ENCODE results near the gene VARS1.
A peak's percentile ranks its signal among the peaks of the same experiment; 100 is the strongest.
"Not testable (repeated sequence)": the region's sequence is repeated elsewhere in the genome, so short reads cannot be mapped to it uniquely, and the experiment has no call there.

Gene VARS1

DNA sequence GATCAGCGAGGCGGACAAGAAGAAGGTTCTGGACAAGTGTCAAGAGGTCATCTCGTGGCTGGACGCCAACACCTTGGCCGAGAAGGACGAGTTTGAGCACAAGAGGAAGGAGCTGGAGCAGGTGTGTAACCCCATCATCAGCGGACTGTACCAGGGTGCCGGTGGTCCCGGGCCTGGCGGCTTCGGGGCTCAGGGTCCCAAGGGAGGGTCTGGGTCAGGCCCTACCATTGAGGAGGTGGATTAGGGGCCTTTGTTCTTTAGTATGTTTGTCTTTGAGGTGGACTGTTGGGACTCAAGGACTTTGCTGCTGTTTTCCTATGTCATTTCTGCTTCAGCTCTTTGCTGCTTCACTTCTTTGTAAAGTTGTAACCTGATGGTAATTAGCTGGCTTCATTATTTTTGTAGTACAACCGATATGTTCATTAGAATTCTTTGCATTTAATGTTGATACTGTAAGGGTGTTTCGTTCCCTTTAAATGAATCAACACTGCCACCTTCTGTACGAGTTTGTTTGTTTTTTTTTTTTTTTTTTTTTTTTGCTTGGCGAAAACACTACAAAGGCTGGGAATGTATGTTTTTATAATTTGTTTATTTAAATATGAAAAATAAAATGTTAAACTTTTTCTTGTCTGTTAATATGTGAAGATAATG is 34.2 kb upstream of the VARS1 start:
- H3K4me3 ChIP-seq (ENCODE audit: low read depth, low read length), result peak overlapping the region; percentile 83
- no peak for DNase-seq (ENCODE audit: low read depth)
- TF ChIP-seq, protein P1, sequence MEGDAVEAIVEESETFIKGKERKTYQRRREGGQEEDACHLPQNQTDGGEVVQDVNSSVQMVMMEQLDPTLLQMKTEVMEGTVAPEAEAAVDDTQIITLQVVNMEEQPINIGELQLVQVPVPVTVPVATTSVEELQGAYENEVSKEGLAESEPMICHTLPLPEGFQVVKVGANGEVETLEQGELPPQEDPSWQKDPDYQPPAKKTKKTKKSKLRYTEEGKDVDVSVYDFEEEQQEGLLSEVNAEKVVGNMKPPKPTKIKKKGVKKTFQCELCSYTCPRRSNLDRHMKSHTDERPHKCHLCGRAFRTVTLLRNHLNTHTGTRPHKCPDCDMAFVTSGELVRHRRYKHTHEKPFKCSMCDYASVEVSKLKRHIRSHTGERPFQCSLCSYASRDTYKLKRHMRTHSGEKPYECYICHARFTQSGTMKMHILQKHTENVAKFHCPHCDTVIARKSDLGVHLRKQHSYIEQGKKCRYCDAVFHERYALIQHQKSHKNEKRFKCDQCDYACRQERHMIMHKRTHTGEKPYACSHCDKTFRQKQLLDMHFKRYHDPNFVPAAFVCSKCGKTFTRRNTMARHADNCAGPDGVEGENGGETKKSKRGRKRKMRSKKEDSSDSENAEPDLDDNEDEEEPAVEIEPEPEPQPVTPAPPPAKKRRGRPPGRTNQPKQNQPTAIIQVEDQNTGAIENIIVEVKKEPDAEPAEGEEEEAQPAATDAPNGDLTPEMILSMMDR (IDR thresholded peaks at IDR 0.05; ENCODE audit: control insufficient read depth, extremely low read depth, insufficient read depth), result peak; percentile 29

DNA sequence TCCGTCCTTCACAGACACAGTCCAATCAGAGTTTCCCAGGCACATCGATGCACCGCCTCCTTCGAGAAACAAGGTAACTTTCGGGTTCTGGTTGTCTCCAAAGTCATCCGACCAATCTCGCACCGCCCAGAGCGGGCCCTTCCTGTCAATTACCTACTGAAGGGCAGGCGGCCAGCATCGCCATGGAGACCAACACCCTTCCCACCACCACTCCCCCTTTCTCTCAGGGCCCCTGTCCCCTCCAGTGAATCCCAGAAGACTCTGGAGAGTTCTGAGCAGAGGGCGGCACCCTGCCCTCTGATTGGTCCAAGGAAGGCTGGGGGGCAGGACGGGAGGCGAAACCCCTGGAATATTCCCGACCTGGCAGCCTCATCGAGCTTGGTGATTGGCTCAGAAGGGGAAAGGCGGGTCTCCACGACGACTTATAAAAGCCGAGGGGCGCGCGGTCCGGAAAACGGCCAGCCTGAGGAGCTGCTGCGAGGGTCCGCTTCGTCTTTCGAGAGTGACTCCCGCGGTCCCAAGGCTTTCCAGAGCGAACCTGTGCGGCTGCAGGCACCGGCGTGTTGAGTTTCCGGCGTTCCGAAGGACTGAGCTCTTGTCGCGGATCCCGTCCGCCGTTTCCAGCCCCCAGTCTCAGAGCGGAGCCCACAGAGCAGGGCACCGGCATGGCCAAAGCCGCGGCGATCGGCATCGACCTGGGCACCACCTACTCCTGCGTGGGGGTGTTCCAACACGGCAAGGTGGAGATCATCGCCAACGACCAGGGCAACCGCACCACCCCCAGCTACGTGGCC is 31.9 kb upstream of the VARS1 start, which contains the start of gene HSPA1B:
HSPA1B (plus strand) TSS at position 453 of the 794 bp plus-strand sequence; CDS start at position 666, 213 bp downstream.
- H3K4me3 ChIP-seq (ENCODE audit: low read depth, low read length), result peak within 1 kb of the TSS; percentile 78
- peak; percentile 100 for DNase-seq (ENCODE audit: low read depth)
- TF ChIP-seq, protein P1 (IDR thresholded peaks at IDR 0.05; ENCODE audit: control insufficient read depth, extremely low read depth, insufficient read depth), result no peak

DNA sequence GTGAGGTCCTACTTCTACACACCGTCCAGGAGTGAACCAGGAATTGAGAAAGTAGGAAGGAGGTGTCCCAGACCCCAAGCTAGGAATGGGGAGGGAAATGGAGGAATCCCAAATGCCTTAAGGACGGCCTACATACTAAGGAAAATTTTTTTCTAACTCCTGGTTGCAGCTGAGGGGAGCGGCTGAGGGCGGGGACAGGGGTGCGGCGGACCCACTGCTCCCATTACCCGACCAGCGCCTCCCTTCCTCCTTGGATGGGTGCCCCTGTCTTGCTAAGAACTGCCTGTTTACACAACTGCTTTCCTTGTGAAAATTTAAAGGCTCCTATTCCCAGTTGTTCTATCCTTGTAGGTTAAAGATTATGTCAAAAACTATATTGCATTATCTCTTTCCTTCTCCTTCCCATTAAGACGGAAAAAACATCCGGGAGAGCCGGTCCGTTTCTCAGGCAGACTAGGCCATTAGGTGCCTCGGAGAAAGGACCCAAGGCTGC is 31.3 kb upstream of the VARS1 start:
- TF ChIP-seq, protein P1 (IDR thresholded peaks at IDR 0.05; ENCODE audit: control insufficient read depth, extremely low read depth, insufficient read depth), result no peak
- DNase-seq (ENCODE audit: low read depth), result no peak
- peak overlapping the region; percentile 60 for H3K4me3 ChIP-seq (ENCODE audit: low read depth, low read length)

DNA sequence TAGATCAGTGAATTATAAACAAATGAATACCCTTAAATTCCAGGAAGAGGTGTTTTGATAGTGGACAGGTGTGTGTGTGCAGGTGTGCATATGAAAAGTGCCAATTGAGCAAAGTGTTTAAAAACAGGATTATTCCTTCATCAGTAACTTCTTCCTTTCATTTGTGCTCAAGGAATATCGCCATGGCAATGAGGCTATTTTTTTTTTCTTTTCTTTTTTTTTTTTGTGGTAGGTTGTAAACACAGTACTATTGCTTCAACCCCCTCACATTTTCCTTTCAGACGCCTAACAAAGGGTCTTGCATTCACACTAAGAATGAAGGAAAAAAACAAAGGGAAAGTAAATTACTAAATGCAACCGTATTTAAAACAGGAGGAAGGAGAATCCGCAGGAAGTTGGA is 30.0 kb upstream of the VARS1 start:
- peak overlapping the region; percentile 38 for H3K4me3 ChIP-seq (ENCODE audit: low read depth, low read length)
- TF ChIP-seq, protein P1 (IDR thresholded peaks at IDR 0.05; ENCODE audit: control insufficient read depth, extremely low read depth, insufficient read depth), result no peak
- no peak for DNase-seq (ENCODE audit: low read depth)

DNA sequence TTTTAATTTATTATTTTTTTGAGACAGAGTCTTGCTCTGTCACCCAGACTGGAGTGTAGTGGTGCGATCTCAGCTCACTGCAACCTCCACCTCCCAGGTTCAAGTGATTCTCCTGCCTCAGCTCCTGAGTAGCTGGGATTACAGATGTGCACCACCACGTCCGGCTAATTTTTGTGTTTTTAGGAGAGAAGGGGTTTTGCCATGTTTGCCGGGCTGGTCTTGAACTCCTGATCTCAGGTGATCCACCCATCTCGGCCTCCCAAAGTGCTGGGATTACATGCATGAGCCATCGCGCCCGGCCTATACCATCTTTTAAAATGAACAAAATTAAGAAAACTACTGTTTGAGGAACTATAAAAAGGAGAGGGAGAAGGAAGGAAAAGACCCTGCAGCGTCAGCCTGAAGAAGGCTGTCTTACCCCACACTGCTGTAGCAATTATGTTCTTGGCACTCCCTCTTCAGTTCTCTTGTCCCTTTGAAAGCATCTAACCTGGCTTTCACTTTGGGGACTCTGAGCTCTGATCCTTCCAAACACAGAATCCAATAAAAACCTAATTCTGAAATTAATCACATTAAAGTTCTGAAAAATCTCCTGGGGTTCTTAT is 28.1 kb upstream of the VARS1 start:
- H3K4me3 ChIP-seq (ENCODE audit: low read depth, low read length); DNase-seq (ENCODE audit: low read depth): not testable (repeated sequence)

DNA sequence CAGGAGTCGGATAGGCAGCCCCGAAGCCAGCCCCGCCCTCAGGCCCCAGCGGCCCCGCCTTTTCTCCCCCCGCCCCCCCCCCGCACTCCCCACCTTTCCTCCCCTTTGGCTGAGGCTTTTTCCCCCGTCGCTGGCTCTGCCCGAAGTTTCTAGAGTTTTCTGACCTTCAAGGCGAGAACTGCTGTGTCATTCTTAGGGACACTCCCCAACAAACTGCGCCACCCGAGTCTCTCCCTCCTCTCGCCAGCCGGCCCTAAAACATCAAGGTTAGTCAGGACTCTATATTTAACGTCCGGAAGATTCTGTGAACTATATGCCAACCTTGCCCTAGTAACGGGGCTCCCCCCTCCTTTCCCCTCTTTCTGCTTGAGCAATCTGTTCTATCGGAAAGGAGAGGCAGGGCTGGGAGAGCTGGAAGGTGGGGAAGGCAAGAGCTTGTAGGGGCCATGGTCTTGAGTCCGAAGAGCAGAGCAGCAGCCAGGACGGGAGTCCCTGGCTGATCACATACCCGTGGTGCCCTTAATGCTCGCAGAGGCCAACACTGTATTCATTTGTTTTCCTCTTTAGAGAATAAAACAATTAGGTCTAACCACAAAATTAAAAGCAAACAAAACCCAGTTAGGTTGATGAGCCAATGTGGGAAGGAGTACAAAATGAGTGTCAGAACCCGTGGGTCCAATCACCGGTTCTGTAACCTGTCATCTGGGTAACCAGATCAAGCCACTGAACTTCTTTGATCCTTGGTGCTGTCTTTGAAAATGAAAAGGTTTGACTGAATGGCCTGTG is 26.7 kb upstream of the VARS1 start:
- DNase-seq (ENCODE audit: low read depth), result peak; percentile 47
- peak overlapping the region; percentile 70 for H3K4me3 ChIP-seq (ENCODE audit: low read depth, low read length)
- TF ChIP-seq, protein P1 (IDR thresholded peaks at IDR 0.05; ENCODE audit: control insufficient read depth, extremely low read depth, insufficient read depth), result no peak

Data from LNCaP clone FGC (cell line).